MM.1S (cell line): Measurements from ENCODE around the gene KIAA0040.

ENCODE experiments used
- DNase-seq: peaks from one replicate; pipeline ENCODE4 v3.0.0-alpha.2; 2015
- H2AFZ ChIP-seq: fragments of 300-600 bp; sonication (generic); 2 replicates; pipeline ENCODE4 v1.6.0; 2016; ENCODE audit warnings: antibody characterized with exemption, low read length
- H3F3A ChIP-seq: fragments of 300-600 bp; sonication (generic); 2 replicates; pipeline ENCODE4 v1.6.1; 2016; ENCODE audit warnings: mild to moderate bottlenecking, antibody characterized with exemption, low read length, moderate library complexity, mixed read lengths; ENCODE audit not compliant: insufficient read depth
- H3K27ac ChIP-seq: fragments of 300-600 bp; sonication (generic); 2 replicates; pipeline ENCODE4 v1.5.1; 2016; ENCODE audit warnings: mild to moderate bottlenecking, low read length
- H3K27me3 ChIP-seq: fragments of 300-600 bp; sonication (generic); replicated peaks from 2 replicates; pipeline ENCODE4 v1.6.0; 2016; ENCODE audit warnings: low read length; ENCODE audit not compliant: insufficient read depth
- H3K36me3 ChIP-seq: fragments of 300-600 bp; sonication (generic); replicated peaks from 2 replicates; pipeline ENCODE4 v1.6.1; 2016; ENCODE audit warnings: mild to moderate bottlenecking, low read length, mixed read lengths; ENCODE audit not compliant: insufficient read depth
- H3K4me1 ChIP-seq: fragments of 300-600 bp; sonication (generic); 2 replicates; pipeline ENCODE4 v1.6.1; 2016; ENCODE audit warnings: low read length, mixed read lengths
- H3K4me2 ChIP-seq: fragments of 300-600 bp; sonication (generic); 2 replicates; pipeline ENCODE4 v1.6.0; 2016; ENCODE audit warnings: low read depth, low read length
- H3K4me3 ChIP-seq: fragments of 300-600 bp; sonication (generic); 2 replicates; pipeline ENCODE4 v1.5.1; 2016; ENCODE audit warnings: low read length, mixed read lengths
- H3K79me2 ChIP-seq: fragments of 300-600 bp; sonication (generic); 2 replicates; pipeline ENCODE4 v1.6.1; 2016; ENCODE audit warnings: mixed run types, low read length, mixed read lengths
- H3K9ac ChIP-seq: fragments of 300-600 bp; sonication (generic); 2 replicates; pipeline ENCODE4 v1.6.1; 2016; ENCODE audit warnings: low read length, mixed read lengths
- H3K9me2 ChIP-seq: fragments of 300-600 bp; sonication (generic); replicated peaks from 2 replicates; pipeline ENCODE4 v1.6.1; 2016; ENCODE audit warnings: mild to moderate bottlenecking, low read length, mixed read lengths; ENCODE audit not compliant: insufficient read depth
- H3K9me3 ChIP-seq: fragments of 300-600 bp; sonication (generic); replicated peaks from 2 replicates; pipeline ENCODE4 v1.6.1; 2016; ENCODE audit warnings: mild to moderate bottlenecking, low read length, mixed read lengths; ENCODE audit not compliant: insufficient read depth
- H4K20me1 ChIP-seq: fragments of 300-600 bp; sonication (generic); 2 replicates; pipeline ENCODE4 v1.6.1; 2016; ENCODE audit warnings: mild to moderate bottlenecking, low read length, moderate library complexity, mixed read lengths; ENCODE audit not compliant: insufficient read depth
- EZH2 ChIP-seq: fragments of 300-600 bp; sonication (generic); optimal IDR thresholded peaks from 2 replicates; pipeline ENCODE3; 2017; ENCODE audit warnings: low read depth, mild to moderate bottlenecking, antibody characterized with exemption, low read length, mixed read lengths
- EZH2phosphoT487 ChIP-seq: fragments of 300-600 bp; sonication (generic); IDR thresholded peaks from 2 replicates; pipeline ENCODE4 v1.6.1; 2018; ENCODE audit warnings: antibody characterized with exemption, low read length
- TF ChIP-seq, protein P1 (sequence below): fragments of 300-600 bp; sonication (generic); IDR thresholded peaks from 2 replicates; pipeline ENCODE4 v1.5.1; 2016; ENCODE audit warnings: antibody characterized with exemption, low read length, mixed read lengths

Gene KIAA0040

DNA sequence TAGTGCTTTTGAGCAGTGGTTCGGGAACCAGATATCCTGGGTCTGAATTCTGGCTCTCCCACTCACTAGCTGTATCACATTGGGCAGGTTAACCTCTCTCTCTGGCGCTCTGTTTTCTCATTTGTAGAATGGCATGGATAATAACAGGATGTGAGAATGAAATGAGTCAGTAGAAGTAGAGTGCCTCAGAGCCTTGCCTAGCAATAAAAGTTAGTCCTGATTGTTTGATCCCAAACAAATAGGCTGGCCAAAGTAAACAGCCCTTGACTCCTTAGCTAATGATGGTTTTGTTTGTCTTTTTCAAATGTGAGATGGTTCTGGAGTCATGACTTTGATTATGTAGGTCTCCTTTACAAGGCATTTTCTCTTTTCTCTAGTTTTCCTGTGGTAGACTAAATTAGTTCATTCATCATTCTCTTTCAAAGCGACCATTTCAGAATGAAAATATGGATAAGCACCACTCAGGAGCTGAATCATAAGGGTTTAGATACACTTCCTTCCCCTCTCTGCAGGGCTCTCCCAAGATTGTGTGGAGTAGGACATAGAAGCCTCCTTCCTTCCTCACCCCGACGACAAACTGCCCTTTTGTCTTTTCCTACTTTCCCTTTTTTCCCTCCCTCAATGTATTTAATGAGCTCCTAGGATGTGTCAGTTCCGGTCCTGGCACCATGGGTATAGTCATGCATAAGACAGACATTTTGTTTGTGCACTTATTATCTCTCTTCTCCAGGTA is 23.1 kb downstream of the KIAA0040 start:
- H3K79me2 ChIP-seq, result peaks cover 91% of the 10 kb centered on the region
- no peak overlapping the region for H3K4me2 ChIP-seq
- no peaks in the 10 kb centered on the region for H3K9me3 ChIP-seq
- TF ChIP-seq EZH2phosphoT487 (no peak), EZH2 (no peak)
- TF ChIP-seq, protein P1, sequence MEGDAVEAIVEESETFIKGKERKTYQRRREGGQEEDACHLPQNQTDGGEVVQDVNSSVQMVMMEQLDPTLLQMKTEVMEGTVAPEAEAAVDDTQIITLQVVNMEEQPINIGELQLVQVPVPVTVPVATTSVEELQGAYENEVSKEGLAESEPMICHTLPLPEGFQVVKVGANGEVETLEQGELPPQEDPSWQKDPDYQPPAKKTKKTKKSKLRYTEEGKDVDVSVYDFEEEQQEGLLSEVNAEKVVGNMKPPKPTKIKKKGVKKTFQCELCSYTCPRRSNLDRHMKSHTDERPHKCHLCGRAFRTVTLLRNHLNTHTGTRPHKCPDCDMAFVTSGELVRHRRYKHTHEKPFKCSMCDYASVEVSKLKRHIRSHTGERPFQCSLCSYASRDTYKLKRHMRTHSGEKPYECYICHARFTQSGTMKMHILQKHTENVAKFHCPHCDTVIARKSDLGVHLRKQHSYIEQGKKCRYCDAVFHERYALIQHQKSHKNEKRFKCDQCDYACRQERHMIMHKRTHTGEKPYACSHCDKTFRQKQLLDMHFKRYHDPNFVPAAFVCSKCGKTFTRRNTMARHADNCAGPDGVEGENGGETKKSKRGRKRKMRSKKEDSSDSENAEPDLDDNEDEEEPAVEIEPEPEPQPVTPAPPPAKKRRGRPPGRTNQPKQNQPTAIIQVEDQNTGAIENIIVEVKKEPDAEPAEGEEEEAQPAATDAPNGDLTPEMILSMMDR, result no peak
- no peak for DNase-seq
- H3F3A ChIP-seq, result no peaks in the 10 kb centered on the region; the same call in 1 of the 2 replicates
- no peak overlapping the region for H3K9ac ChIP-seq
- no peak overlapping the region for H3K4me3 ChIP-seq
- no peak overlapping the region for H3K27ac ChIP-seq
- H3K9me2 ChIP-seq, result no peaks in the 10 kb centered on the region
- 0 out of 2 replicates have a peak, but pooled peaks cover 9% of the 10 kb centered on the region for H4K20me1 ChIP-seq
- no peaks in the 10 kb centered on the region for H3K27me3 ChIP-seq
- H3K4me1 ChIP-seq, result peaks cover 6% of the 10 kb centered on the region
- no peak overlapping the region for H2AFZ ChIP-seq
- peaks cover 5% of the 10 kb centered on the region; the same call in 1 of the 2 replicates for H3K36me3 ChIP-seq

DNA sequence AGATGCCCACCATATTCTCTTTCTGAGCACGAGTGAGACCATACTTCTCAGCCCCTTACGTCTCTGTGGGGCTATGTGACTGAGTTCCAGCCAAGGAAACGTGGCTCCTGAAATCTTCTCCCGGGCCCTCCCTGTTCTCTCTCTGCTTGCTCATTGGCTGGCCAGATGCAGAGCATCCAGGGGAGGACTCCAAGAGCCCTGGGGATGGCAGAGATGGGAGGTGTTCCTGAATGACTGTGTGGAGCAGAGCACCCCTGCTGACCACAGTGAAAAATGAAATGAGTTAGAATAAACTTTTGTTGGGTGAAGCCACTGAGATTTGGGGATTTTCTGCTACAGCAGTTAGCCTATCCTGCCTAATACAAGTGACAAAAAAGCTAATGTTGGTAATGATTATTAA is 23.8 kb downstream of the KIAA0040 start:
- no peak for DNase-seq
- no peak overlapping the region for H3K9ac ChIP-seq
- no peaks in the 10 kb centered on the region for H3K9me3 ChIP-seq
- H3K9me2 ChIP-seq, result no peaks in the 10 kb centered on the region
- H2AFZ ChIP-seq, result no peak overlapping the region
- no peak overlapping the region for H3K27ac ChIP-seq
- no peaks in the 10 kb centered on the region for H3K4me1 ChIP-seq
- peaks cover 84% of the 10 kb centered on the region for H3K79me2 ChIP-seq
- 0 out of 2 replicates have a peak, but pooled peaks cover 6% of the 10 kb centered on the region for H4K20me1 ChIP-seq
- no peaks in the 10 kb centered on the region for H3F3A ChIP-seq
- H3K27me3 ChIP-seq, result no peaks in the 10 kb centered on the region
- TF ChIP-seq EZH2phosphoT487, result no peak
- TF ChIP-seq EZH2, result no peak
- TF ChIP-seq, protein P1, result no peak
- no peak overlapping the region for H3K4me3 ChIP-seq
- no peak overlapping the region for H3K4me2 ChIP-seq
- peaks cover 9% of the 10 kb centered on the region; the same call in 1 of the 2 replicates for H3K36me3 ChIP-seq

DNA sequence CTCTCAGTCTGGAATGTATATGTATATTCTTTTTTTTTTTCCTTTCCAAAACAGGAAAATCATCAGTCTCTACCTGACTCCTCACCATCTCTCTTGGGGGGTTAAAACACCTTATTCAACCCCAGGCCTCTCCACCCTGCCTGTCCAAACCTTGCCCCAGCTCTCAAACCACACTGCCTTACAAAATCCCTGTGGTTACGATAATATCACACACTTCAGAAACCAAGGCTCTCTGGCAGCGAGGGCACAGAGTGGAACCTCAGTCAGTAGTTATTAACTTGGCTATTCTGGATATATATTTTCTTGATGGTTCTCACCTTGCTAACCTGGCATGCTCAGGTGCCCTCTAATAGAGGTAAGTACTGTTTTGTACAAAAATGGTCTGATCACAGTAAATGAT is 24.7 kb downstream of the KIAA0040 start:
- Histone ChIP-seq H3K4me2 (no peak overlapping the region), H3K9me3 (no peaks in the 10 kb centered on the region), H3K27me3 (no peaks in the 10 kb centered on the region), H4K20me1 (0 out of 2 replicates have a peak, but pooled peaks cover 6% of the 10 kb centered on the region), H3K9me2 (no peaks in the 10 kb centered on the region), H3K36me3 (peaks cover 18% of the 10 kb centered on the region), H3F3A (no peaks in the 10 kb centered on the region), H3K27ac (no peak overlapping the region), H2AFZ (no peak overlapping the region), H3K4me3 (no peak overlapping the region), H3K79me2 (peaks cover 79% of the 10 kb centered on the region), H3K9ac (no peak overlapping the region), H3K4me1 (no peaks in the 10 kb centered on the region)
- no peak for TF ChIP-seq EZH2
- TF ChIP-seq, protein P1, result no peak
- TF ChIP-seq EZH2phosphoT487, result no peak
- DNase-seq, result no peak
